Sigmoid colon (tissue), 7 donors: ENCODE data around the gene KCNIP4. TPM values are rescaled to one million over a fixed set of nuclear protein-coding genes. Genes with fewer than 3 reads are reported as not detected.

Experiments used
- DNase-seq: peaks from one replicate; pipeline ENCODE4 v3.0.0-alpha.2; 2019
- H3K27ac ChIP-seq, 4 donors: fragments of 200-600 bp; sonication (generic); one replicate each; pipeline ENCODE4 v1.5.1; 2016 to 2019; ENCODE audit warnings: mild to moderate bottlenecking in 1 of 4
- H3K27me3 ChIP-seq, 3 donors: fragments of 200-600 bp; sonication (generic); one replicate each; pipeline ENCODE4 v1.5.1; 2019; ENCODE audit warnings: mild to moderate bottlenecking in 1 of 3
- H3K36me3 ChIP-seq, 4 donors: fragments of 200-600 bp; sonication (generic); one replicate each; pipeline ENCODE4 v1.5.1; 2016 to 2019
- H3K4me1 ChIP-seq, 4 donors: fragments of 200-600 bp; sonication (generic); one replicate each; pipeline ENCODE4 v1.5.1; 2017 to 2019
- H3K4me3 ChIP-seq, 4 donors: fragments of 200-600 bp; sonication (generic); one replicate each; pipeline ENCODE4 v1.5.1; 2017 to 2019; ENCODE audit warnings: mild to moderate bottlenecking in 2 of 4, moderate library complexity in 1 of 4
- H3K9me3 ChIP-seq, 4 donors: fragments of 200-600 bp in 3 of 4; sonication (generic) in 3 of 4; one replicate each; pipeline versions ENCODE4 v1.5.1 to v1.6.1; 2013 to 2019
- CTCF ChIP-seq, 4 experiments: fragments of 450-650 bp in 3 of 4; fragments of 200-600 bp in 1 of 4; IDR thresholded peaks; one replicate each; pipeline ENCODE4 v1.5.1; 2016 to 2019; ENCODE audit warnings: antibody characterized with exemption in 4 of 4, mild to moderate bottlenecking in 3 of 4, moderate library complexity in 2 of 4
- EP300 ChIP-seq, 4 donors: sonication (generic); formaldehyde crosslinking; IDR thresholded peaks; one replicate each; pipeline ENCODE4 v1.6.1; 2017; ENCODE audit warnings: antibody characterized with exemption in 4 of 4
- POLR2A ChIP-seq, 2 donors: fragments of 450-650 bp; IDR thresholded peaks; one replicate each; pipeline ENCODE4 v1.6.1; 2016; ENCODE audit warnings: antibody characterized with exemption in 2 of 2, mild to moderate bottlenecking in 2 of 2, moderate library complexity in 2 of 2
- POLR2AphosphoS5 ChIP-seq, 4 donors: sonication (generic); formaldehyde crosslinking; IDR thresholded peaks; one replicate each; pipeline ENCODE4 v1.6.1; 2017; ENCODE audit warnings: antibody characterized with exemption in 4 of 4
- WGBS, 2 donors: extraction: QIAGEN DNeasy Blood & Tissue Kit; methylation state at CpG; one replicate each; pipeline ENCODE4 v1.1.7; 2013; 5-methylcytosine and 5-hydroxymethylcytosine counted together
- intact Hi-C: fragments of 100-400 bp; cut with DNase I; formaldehyde crosslinking; loops from one replicate; pipeline ENCODE4 v1.15.1; 2023
- polyA plus RNA-seq, 3 donors: library from polyadenylated mRNA; stranded (reverse); fragments of 200-250 nt; gene quantifications; one replicate each; pipeline ENCODE4 v1.2.3, GENCODE V29; 2013
- total RNA-seq, 4 donors: library from RNA; depleted of rRNA; stranded (reverse); fragments of >200 nt; gene quantifications; one replicate each; pipeline ENCODE4 v1.1.0, GENCODE V29; 2016
- donor health status: healthy with polysubstance abuse.
- donor health status: Bipolar disorder and iron deficiency.
- donor health status: healthy.

KCNIP4 gene
- total and polyA plus RNA-seq, 7 donors: 0.60 to 28.5 (median 14.0) TPM; not detected in 1

GRCh38 chr4:21067351-21067750 is 881.2 kb downstream of the KCNIP4 start:
- Histone ChIP-seq H3K27ac (no peak overlapping the region), H3K27me3 (no peaks in the 10 kb centered on the region), H3K4me3 (no peak overlapping the region), H3K36me3 (no peaks in the 10 kb centered on the region), H3K9me3 (peaks cover 0 to 2% (median 0%) of the 10 kb centered on the region in 4 donors), H3K4me1 (no peaks in the 10 kb centered on the region)
- TF ChIP-seq POLR2A (IDR thresholded peaks at IDR 0.05): no peak
- no peak for TF ChIP-seq POLR2AphosphoS5 (IDR thresholded peaks at IDR 0.05)
- WGBS, 2 donors: 94 to 98% methylated on average over 1 of the region's 1 CpG
- DNase-seq: no peak
- intact Hi-C loops: no loop called here

GRCh38 chr4:21061902-21062301 is 886.7 kb downstream of the KCNIP4 start:
- H3K27me3 ChIP-seq: no peaks in the 10 kb centered on the region
- H3K4me1 ChIP-seq: no peaks in the 10 kb centered on the region
- TF ChIP-seq EP300 (IDR thresholded peaks at IDR 0.05): no peak
- TF ChIP-seq CTCF (IDR thresholded peaks at IDR 0.05): no peak
- TF ChIP-seq POLR2A (IDR thresholded peaks at IDR 0.05): no peak
- TF ChIP-seq POLR2AphosphoS5 (IDR thresholded peaks at IDR 0.05): no peak
- H3K4me3 ChIP-seq: no peak overlapping the region
- H3K9me3 ChIP-seq: peaks cover 0 to 3% (median under 1%) of the 10 kb centered on the region in 4 donors
- H3K27ac ChIP-seq: no peak overlapping the region
- 67 to 79% methylated on average over 1 of the region's 1 CpG for WGBS, 2 donors
- intact Hi-C loops: no loop called here
- DNase-seq: no peak
- no peaks in the 10 kb centered on the region for H3K36me3 ChIP-seq

GRCh38 chr4:21046141-21046540 is 902.4 kb downstream of the KCNIP4 start:
- H3K4me3 ChIP-seq: no peak overlapping the region
- H3K27ac ChIP-seq: no peak overlapping the region
- no peaks in the 10 kb centered on the region for H3K36me3 ChIP-seq
- H3K4me1 ChIP-seq: no peaks in the 10 kb centered on the region
- H3K27me3 ChIP-seq: no peaks in the 10 kb centered on the region
- WGBS, 2 donors: 91 to 100% methylated on average over 1 of the region's 1 CpG
- intact Hi-C loops: no loop called here
- no peak for TF ChIP-seq EP300 (IDR thresholded peaks at IDR 0.05)
- TF ChIP-seq POLR2A (IDR thresholded peaks at IDR 0.05): no peak
- no peak for TF ChIP-seq CTCF (IDR thresholded peaks at IDR 0.05)
- TF ChIP-seq POLR2AphosphoS5 (IDR thresholded peaks at IDR 0.05): no peak
- DNase-seq: no peak
- H3K9me3 ChIP-seq: no peaks in the 10 kb centered on the region

- Histone ChIP-seq H3K4me3 (no peak overlapping the region), H3K36me3 (no peaks in the 10 kb centered on the region), H3K4me1 (no peaks in the 10 kb centered on the region), H3K9me3 (no peaks in the 10 kb centered on the region), H3K27me3 (no peaks in the 10 kb centered on the region), H3K27ac (no peak overlapping the region)
- intact Hi-C loops: no loop called here
- TF ChIP-seq POLR2AphosphoS5 (IDR thresholded peaks at IDR 0.05) (no peak), EP300 (IDR thresholded peaks at IDR 0.05) (no peak), POLR2A (IDR thresholded peaks at IDR 0.05) (no peak), CTCF (IDR thresholded peaks at IDR 0.05) (no peak)
- DNase-seq: no peak
- 91 to 92% methylated on average over 1 of the region's 1 CpG for WGBS, 2 donors
These were observed 903.5 kb downstream of the KCNIP4 start for GRCh38 chr4:21045119-21045518.

- TF ChIP-seq CTCF (IDR thresholded peaks at IDR 0.05) (no peak), POLR2A (IDR thresholded peaks at IDR 0.05) (no peak), POLR2AphosphoS5 (IDR thresholded peaks at IDR 0.05) (no peak), EP300 (IDR thresholded peaks at IDR 0.05) (no peak)
- no peak overlapping the region for H3K27ac ChIP-seq
- no peaks in the 10 kb centered on the region for H3K9me3 ChIP-seq
- no peak overlapping the region for H3K4me3 ChIP-seq
- no peaks in the 10 kb centered on the region for H3K4me1 ChIP-seq
- no peaks in the 10 kb centered on the region for H3K27me3 ChIP-seq
- H3K36me3 ChIP-seq: no peaks in the 10 kb centered on the region
- intact Hi-C loops: no loop called here
- DNase-seq: no peak
- 53 to 60% methylated on average over 3 of the region's 3 CpGs for WGBS, 2 donors
These were observed 906.9 kb downstream of the KCNIP4 start for GRCh38 chr4:21041708-21042107.
